ENCODE measurements around the gene EVI5. TPM values are rescaled to one million over a fixed set of nuclear protein-coding genes. Genes with fewer than 3 reads are reported as not detected.
A peak's percentile ranks its signal among the peaks of the same experiment; 100 is the strongest.
"Not testable (repeated sequence)": the region's sequence is repeated elsewhere in the genome, so short reads cannot be mapped to it uniquely, and the experiment has no call there.

The EVI5 gene
- total RNA-seq, 2 donors from 2014 or later: 20.8 to 29.0 TPM

GRCh38 chr1:92638498-92638897 is 146.4 kb downstream of the EVI5 start:
- Histone ChIP-seq H3K36me3 (ENCODE audit: control insufficient read depth, insufficient read depth, low read length) (peaks cover 14% of the 10 kb centered on the region), H3K4me3 (ENCODE audit: low read length) (no peak overlapping the region), H3K9me3 (ENCODE audit: control insufficient read depth, low read length) (peaks cover 9% of the 10 kb centered on the region), H3K9ac (ENCODE audit: extremely low read depth, low read length, poor library complexity, severe bottlenecking) (no peak overlapping the region), H3K27me3 (ENCODE audit: control insufficient read depth, insufficient read depth, low read length, poor library complexity, severe bottlenecking) (no peaks in the 10 kb centered on the region), H3K27ac (ENCODE audit: low read depth, low read length) (no peak overlapping the region), H3K4me1 (ENCODE audit: control insufficient read depth, insufficient read depth, low read length) (no peaks in the 10 kb centered on the region)
- peaks cover 18% of the 10 kb centered on the region for H3K9me3 Mint-ChIP-seq
- no peak for TF ChIP-seq CTCF (conservative IDR thresholded peaks at IDR 0.05)
- no peaks in the 10 kb centered on the region for H3K27me3 Mint-ChIP-seq (ENCODE audit: insufficient read depth)
- H3K4me1 Mint-ChIP-seq: no peaks in the 10 kb centered on the region
- no peak for DNase-seq
- peaks cover 33% of the 10 kb centered on the region for H3K36me3 Mint-ChIP-seq (ENCODE audit: low read depth)
- H3K4me3 Mint-ChIP-seq: no peak overlapping the region
- H3K27ac Mint-ChIP-seq: no peak overlapping the region

- H3K27me3 ChIP-seq (ENCODE audit: control insufficient read depth, insufficient read depth, low read length, poor library complexity, severe bottlenecking); H3K9ac ChIP-seq (ENCODE audit: extremely low read depth, low read length, poor library complexity, severe bottlenecking); H3K4me1 ChIP-seq (ENCODE audit: control insufficient read depth, insufficient read depth, low read length); H3K4me3 Mint-ChIP-seq; H3K27ac Mint-ChIP-seq; H3K4me1 Mint-ChIP-seq; H3K27me3 Mint-ChIP-seq (ENCODE audit: insufficient read depth); H3K4me3 ChIP-seq (ENCODE audit: low read length); H3K9me3 ChIP-seq (ENCODE audit: control insufficient read depth, low read length); H3K27ac ChIP-seq (ENCODE audit: low read depth, low read length): not testable (repeated sequence)
- DNase-seq: peak; percentile 39
- Mint-ChIP-seq H3K36me3 (ENCODE audit: low read depth) (peaks cover 43% of the 10 kb centered on the region), H3K9me3 (peaks cover 27% of the 10 kb centered on the region)
- 93 to 94% methylated on average over 12 to 16 of the region's 16 CpGs for WGBS, 2 experiments (ENCODE audit: insufficient coverage in 1 of 2, insufficient read length in 1 of 2)
- H3K36me3 ChIP-seq (ENCODE audit: control insufficient read depth, insufficient read depth, low read length): peaks cover 14% of the 10 kb centered on the region
Measured at GRCh38 chr1:92635203-92635602, 149.7 kb downstream of the EVI5 start.

GRCh38 chr1:92623187-92623778 is 161.6 kb downstream of the EVI5 start:
- Histone ChIP-seq H3K4me1 (ENCODE audit: control insufficient read depth, insufficient read depth, low read length) (no peaks in the 10 kb centered on the region), H3K4me3 (ENCODE audit: low read length) (no peak overlapping the region), H3K36me3 (ENCODE audit: control insufficient read depth, insufficient read depth, low read length) (peaks cover 18% of the 10 kb centered on the region), H3K9me3 (ENCODE audit: control insufficient read depth, low read length) (no peaks in the 10 kb centered on the region), H3K27ac (ENCODE audit: low read depth, low read length) (no peak overlapping the region), H3K27me3 (ENCODE audit: control insufficient read depth, insufficient read depth, low read length, poor library complexity, severe bottlenecking) (no peaks in the 10 kb centered on the region), H3K9ac (ENCODE audit: extremely low read depth, low read length, poor library complexity, severe bottlenecking) (no peak overlapping the region)
- no peak overlapping the region for H3K4me3 Mint-ChIP-seq
- DNase-seq: no peak
- peaks cover 35% of the 10 kb centered on the region for H3K36me3 Mint-ChIP-seq (ENCODE audit: low read depth)
- H3K4me1 Mint-ChIP-seq: no peaks in the 10 kb centered on the region
- no peaks in the 10 kb centered on the region for H3K9me3 Mint-ChIP-seq
- whole genome bisulfite sequencing, 2 experiments (ENCODE audit: insufficient coverage in 1 of 2, insufficient read length in 1 of 2): 94 to 98% methylated on average over 2 of the region's 3 CpGs
- H3K27me3 Mint-ChIP-seq (ENCODE audit: insufficient read depth): no peaks in the 10 kb centered on the region
- H3K27ac Mint-ChIP-seq: no peak overlapping the region
- peak; percentile 64 for TF ChIP-seq CTCF (conservative IDR thresholded peaks at IDR 0.05)

All from endodermal cell (in vitro differentiated cells).